HG02610 (cell line): ENCODE data around the gene FZD10.

Experiments used
- ATAC-seq: cut with Tn5 transposase; IDR thresholded peaks from one replicate; pipeline ENCODE4 v1.9.1; 2021; ENCODE audit warnings: mild to moderate bottlenecking, moderate library complexity; ENCODE audit not compliant: unreplicated experiment

The FZD10 gene, protein sequence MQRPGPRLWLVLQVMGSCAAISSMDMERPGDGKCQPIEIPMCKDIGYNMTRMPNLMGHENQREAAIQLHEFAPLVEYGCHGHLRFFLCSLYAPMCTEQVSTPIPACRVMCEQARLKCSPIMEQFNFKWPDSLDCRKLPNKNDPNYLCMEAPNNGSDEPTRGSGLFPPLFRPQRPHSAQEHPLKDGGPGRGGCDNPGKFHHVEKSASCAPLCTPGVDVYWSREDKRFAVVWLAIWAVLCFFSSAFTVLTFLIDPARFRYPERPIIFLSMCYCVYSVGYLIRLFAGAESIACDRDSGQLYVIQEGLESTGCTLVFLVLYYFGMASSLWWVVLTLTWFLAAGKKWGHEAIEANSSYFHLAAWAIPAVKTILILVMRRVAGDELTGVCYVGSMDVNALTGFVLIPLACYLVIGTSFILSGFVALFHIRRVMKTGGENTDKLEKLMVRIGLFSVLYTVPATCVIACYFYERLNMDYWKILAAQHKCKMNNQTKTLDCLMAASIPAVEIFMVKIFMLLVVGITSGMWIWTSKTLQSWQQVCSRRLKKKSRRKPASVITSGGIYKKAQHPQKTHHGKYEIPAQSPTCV

DNA sequence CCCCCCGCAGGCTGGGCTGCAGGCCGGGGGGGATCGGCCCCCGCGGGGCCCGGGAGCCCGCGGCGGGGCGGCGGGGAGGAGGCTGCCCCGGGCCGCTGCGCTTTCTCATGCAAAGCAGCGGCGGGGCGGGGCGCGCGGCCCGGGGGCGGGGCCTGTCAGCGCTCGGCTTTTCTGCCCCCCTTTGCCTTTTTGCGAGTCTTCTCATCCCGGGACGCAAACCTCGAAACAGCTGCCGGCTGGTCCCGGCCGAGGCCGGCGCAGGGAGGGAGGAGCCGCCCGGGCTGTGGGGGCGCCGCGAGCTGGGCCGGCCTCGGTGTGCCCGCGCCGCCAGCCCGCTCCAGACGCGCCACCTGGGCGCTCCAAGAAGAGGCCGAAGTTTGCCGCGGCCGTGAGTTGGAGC, at the start of gene FZD10:
FZD10 (plus strand) TSS at position 198 of the 400 bp plus-strand sequence. CDS start 479 bp downstream, outside the sequence.
- ATAC-seq = no peak

DNA sequence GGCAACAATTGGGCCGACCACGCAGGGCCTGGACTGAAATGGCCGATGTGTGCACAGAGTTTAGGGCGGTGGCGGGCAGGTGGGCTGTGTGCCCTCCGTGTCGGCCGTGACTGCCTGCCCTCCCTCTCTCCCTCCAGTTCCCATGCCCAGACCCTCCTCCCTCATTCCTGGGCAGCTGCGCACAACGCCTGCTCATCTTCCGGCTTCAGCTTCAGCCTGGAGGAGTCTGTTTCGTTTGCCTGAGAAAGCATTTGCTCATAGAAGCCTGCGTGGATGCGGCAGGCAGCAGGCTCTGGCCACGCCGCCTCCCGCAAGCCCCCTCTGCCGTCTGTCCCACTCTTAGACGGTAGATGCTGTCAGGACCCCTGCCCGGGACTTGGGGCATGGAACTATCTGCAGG, 47.3 kb upstream of the FZD10 start:
- ATAC-seq = no peak

DNA sequence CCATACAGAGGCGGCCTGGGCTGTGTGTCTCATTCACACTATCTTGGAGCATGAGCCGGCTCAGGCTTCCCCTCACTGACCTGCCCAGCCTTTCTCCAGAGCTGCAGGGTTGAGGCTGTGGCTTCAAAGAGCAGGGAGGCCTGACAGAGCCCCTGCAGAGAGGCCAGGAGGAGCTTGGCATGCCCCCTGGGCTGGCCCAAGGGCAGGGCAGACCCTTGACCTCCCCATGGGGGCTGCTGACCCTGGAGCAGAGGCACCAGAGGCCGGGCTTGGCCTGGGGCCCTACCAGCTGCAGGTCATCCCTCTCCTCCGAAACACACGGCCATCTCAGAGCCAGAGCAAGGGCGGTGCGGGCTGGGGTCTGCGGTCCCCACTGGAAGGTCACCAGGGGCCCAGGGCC, 46.6 kb upstream of the FZD10 start:
- no peak for ATAC-seq

DNA sequence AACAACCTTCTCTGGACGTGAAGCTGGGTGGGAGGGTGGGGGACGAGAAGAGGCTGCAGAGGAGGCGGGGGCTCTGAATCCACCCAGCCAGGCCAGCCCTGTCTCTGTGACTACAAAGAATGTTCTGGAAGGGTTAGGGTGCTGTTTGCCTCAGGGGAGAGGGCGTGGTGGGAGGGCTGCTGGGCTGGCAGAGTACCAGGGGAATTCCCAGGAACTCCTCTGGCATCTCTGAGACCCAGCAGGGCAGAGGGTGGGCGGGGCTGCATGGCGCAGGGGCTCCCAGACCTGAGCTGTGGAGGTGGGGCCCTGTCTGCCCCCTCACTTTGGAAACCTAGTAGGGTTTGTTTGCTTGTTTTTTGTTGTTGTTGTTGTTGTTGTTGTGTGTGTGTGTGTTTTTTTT, 45.5 kb upstream of the FZD10 start:
- ATAC-seq = no peak

DNA sequence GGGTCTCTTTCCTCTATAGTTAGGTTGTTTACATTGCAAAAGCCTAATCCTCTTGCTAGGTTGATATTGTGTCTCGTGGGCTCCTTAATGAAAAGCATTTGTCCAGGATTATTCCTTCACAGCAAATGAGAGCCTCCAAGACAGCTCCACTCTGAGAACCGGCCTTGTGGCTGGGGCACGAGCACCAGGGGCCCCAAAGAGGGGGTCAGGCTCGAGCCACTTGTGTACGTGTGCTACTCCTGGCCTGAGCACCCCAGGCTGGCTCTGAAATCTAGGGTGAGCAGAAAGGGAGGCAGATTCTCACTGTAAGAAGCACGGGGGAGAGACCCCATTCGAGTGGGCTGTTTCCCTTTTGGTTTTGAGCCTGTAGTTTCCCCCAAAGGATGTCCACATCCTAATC, 45.0 kb upstream of the FZD10 start:
- no peak for ATAC-seq

DNA sequence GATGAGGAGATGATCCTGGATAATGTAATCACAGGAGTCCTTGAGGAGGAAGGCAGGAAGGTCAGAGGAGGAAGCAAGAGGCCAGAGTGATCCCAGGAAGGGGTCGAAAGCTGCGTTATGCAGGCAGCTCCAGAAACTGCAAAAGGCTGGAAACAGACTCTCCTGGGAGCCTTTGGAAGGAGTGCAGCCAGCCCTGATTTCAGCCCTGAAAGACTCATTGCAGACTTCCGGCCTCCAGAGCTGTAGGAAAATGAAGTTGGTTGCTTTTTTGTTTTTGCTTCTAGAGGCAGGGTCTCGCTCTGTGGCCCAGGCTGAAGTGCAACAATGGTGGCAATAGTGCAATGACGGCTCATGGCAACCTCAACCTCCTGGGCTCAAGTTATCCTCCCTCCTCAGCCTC, 44.6 kb upstream of the FZD10 start:
- ATAC-seq = no peak

DNA sequence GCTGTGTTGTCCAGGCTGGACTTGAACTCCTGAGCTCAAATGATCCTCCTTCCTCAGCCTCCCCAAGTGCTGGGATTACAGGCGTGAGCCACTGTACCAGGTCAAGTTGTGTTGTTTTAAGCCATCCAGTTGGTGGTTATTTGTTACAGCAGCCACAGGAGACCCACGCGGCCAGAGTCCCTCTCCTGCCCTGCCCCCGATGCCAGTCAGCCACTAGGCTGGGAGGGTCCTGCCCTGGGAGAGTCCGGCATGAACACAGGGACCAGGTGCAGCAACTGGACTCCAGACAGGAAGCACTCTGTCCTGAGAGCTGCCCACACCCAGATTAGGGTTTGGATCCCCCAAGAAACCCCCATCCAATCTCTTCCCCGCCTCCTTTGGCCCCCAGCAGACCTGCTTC, 44.1 kb upstream of the FZD10 start:
- no peak for ATAC-seq

DNA sequence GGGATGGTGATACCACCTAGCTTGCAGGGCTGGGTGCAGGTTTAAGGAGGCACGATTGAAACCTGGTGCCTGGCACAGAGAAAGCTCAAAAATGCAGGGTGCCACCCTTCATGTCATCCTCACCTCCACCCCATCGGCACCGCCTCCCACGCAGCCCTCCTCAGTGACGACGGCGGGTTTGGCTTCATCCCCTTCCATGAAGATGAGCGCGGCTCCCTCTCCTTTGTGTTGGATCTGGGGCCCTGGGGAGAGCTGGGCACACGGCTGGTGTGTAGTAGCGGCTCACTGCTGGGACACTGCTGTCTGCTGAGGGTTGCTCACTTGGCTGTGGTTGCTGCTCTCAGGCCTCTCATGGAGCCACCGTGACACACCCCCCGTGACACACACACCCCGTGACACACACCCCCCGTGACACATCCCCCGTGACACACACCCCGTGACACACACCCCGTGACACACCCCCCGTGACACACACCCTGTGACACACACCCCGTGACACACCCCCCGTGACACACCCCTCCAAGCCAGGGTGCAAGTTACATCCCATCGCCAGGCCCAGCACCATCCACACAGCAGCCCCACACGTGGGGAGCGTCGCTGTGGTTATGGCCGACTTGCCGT, 42.9 kb upstream of the FZD10 start:
- no peak for ATAC-seq

DNA sequence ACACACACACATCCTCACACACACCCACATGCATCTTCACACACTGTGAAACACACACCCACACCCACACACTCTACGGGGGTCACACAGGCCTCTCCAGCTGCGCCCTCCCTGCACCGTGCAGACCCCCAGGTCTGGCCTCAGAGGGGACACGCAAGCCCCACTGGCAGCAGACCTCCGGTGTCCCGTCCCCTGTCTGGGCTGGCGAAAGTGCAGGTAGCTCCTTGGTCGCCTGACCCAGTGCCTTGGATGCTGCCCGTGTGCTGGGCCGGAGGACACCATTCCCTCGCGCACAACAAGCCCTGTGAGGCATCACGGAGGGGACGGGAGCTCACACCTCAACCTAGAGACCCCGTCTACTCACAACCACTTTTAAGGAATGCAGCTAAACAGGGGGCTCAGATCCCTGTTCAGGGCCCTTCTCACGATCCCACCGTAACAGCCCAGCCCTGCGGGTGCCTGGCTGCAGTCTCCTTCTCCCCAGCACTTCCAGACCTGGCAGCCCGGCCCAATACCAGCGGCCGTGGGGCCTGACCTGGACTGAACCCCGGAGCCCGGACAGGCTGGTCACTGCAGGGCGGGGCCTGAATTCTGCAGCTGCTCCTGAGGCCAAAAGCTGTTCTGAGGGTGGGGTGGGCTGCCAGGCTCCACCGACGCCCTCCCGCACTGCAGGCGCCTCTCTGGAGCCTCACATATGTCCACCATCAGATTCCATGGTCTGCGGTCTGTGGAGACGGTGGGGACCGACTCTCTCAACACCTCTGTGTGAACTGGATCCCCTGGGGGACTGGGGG, 42.1 kb upstream of the FZD10 start:
- no peak for ATAC-seq

DNA sequence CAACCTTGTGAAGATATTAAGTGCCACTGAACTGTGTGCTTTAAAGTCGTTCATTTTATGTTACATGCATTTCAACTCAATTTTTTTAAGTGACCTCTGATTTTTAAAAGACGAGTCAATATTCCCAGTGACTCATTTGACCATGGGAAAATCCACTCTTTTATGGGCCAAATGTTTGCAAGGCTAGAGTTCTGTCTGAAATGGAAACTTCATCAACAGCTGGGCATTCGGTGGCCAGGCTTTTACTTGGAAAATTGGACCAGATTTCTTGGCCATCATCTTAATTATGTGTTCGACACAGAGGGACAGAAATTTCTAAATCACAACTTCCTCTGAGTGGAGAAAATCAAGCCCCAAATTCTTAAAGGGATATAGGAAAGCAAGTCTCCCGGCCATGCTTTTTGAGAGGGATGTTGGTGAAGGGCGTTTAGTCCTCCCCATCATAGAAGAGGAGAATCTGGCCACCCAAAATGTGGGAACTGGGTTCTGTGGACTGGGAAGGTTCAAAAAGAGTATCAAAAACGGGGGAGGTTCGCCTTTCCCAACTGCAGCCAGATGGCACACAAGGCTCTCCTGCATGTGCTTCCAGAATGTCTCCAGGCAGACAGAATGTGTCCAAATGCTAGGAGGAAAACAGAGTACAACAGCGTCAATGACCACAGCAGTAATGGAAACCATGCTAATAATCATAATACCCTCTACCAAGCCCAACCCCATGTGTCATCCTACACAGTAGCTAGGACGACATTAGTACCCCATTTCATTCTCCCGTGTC, 40.9 kb upstream of the FZD10 start:
- no peak for ATAC-seq

DNA sequence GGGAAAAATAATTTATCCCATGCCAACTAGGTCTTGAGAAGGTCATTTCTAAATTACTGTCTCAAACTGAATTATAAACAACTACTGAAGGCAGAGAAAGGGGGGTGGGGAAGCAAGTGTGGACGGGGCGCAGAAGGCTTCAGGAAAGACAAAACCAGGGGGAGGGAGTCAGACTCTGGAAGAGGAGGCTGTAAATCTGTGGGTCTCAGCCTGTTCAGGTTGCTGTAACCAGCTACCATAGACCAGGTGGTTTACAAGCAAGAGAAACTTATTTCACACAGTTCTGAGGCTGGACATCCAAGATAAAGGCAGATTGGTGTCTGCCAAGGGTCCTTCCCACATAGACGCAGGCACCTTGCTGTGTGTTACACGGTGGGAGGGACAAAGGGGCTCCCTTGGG, 39.9 kb upstream of the FZD10 start:
- ATAC-seq = no peak

DNA sequence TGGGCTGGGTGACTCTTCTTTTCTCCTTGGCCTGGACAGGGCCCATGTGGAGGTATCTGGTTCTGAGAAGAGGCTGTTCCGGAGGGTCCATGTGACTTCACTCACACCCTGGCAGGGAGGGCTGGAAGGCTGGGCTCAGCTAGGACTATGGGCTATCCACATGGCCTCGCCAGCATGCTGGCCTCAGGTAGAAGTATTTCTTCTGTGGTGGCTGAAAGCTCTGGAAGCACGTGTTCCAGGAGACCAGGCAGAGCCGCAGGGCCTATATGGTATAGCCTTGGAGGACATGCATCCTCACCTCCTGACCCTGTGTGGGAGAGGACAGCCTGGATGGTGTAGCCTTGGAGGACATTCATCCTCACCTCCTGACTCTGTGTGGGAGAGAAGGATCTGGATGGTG, 38.2 kb upstream of the FZD10 start:
- ATAC-seq = no peak

DNA sequence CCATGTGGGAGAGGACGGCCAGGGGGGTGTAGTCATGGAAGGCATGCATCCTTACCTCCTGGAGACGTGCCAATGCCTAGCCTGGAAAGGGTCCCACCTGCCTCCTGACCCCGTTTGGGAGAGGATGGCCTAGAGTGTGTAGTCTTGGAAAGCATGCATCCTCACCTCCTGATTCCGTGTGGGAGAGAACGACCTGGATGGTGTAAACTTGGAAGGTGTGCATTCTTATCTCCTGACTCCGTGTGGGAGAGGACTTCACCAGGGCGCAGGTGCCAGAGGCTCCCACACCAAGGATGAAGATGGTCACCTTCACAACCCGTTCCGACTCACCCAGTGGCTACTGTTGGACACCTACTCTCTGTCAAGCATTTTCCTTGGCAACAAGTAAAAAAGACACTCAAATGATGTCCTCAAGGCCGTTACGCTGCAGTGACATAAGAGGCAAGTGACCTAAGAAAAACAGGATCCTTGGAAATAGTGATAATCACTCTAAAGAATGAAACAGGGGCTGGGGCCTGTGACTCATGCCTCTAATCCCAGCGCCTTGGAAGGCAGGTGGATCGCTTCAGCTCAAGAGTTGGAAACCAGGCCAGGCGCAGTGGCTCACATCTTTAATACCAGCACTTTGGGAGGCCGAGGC, 37.5 kb upstream of the FZD10 start:
- no peak for ATAC-seq

DNA sequence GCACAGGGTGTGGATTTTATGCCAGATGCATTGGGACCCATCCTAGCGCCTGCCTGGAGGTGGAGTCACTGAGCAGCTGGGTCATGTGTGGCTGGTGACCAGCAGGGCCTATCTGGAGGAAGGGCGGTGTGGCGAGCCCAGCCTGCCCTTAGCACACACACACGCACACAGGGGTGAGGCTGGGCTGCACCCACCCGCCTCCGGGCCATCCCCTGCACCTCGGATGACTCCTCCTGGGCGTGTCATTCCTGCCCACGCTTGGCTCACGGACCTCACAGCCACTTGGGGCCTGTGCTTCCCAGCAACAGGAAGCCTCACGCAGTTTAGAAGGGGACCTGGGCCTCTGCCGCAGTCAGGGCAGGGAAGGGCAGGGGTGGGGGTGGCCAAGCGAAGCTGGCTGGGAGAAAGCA, 36.2 kb upstream of the FZD10 start:
- no peak for ATAC-seq

DNA sequence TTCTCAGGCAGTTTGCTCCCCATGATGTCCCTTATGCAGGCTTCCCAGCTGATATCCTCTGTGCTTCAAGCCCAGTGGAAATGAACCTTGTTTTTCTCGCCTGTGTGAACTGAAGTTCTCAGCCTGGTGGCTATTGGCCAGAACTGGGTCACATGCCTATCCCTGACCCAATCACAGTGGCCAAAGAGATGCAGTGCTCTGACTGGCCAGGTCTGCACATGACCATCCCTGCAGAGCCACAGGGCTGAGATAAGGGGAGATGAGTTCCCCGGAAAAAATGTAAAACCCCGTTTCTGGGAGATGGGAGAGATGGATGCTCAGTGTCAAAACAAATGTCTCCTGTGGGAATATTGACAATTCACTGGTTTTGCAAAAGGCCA, 34.7 kb upstream of the FZD10 start:
- ATAC-seq = no peak

DNA sequence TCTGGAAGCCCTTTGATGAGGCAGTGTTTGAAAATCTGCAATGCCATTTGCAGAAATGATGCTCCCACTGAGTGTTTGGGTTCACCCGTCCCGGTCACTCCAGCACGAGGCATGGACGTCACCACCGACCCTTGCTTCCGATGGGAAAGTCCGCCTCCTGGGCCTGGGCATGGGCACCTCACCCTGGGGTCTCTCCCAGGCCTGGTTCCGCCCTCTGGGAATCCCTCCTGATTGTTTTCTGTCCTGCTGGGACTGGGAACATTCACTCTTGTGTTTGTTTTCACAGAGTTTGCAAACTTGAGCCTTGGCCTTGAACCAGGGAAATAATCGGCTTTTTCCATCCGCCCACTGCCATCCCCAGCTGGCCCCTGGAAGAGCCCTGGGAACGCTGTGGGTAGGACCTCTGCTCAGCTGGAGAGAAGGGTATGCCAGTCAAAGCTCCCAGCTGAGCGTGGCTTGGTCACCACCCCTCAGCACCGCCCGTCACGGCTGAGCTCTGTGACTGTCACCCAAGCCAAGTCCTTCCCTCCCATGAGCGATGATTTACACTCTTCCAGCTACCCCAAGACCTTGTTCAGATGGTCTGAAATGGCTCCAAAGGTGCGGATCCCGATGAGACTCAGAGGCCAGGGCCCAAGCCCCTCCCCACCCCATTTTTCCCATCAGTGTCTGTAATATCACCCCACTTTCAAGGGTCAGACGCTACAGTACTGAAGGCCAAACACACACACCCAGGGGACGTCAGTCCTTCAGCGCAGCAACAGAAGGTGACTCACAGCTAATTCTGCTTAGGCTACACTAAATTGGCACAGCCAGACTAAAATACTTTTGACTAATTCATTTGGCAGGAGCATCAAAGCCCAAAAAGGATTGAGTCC, 34.1 kb upstream of the FZD10 start:
- ATAC-seq = no peak

DNA sequence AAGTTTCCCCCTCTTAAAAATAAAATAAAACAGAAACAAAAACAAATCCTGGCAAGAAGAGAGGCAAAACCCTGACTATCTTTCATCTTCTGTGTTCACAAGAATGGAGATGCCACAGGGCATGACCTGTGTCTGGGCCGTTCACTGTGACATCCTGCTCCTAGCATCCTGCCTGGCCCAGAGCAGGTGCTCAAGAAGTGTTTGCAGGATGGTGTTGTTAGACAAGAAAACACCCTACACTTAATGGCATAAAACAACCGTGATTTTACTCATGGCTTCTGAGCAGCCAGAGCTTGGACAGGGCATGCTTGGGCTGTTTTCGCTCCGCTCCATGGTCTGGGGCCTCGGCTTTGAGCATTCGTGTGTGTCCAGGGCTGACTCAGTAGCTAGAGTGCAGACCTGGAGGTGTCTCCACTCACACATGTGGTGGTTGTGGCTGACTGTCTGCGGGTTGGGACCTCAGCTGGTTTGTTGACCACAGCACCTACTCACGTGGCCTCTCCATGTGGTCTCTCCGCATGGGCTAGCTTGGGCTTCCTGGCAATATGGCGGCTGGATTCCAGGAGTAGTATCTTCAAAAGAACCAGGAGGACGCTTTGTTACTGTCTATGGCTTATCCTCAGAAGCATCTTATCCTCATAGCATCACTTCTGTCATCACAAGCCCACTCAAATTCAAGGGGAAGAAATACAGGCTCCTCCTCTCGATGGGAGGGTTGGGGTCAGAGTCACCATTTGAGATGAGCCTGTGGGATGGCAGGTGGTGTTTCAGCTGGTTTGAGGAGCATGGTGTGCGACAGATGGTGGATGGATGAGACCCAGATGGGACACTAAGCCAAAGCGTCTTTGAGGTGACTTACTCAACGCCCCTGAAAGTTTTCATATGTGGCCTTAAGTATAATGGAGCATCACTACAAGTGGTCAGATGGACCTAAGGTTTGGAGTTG, 33.2 kb upstream of the FZD10 start:
- no peak for ATAC-seq

DNA sequence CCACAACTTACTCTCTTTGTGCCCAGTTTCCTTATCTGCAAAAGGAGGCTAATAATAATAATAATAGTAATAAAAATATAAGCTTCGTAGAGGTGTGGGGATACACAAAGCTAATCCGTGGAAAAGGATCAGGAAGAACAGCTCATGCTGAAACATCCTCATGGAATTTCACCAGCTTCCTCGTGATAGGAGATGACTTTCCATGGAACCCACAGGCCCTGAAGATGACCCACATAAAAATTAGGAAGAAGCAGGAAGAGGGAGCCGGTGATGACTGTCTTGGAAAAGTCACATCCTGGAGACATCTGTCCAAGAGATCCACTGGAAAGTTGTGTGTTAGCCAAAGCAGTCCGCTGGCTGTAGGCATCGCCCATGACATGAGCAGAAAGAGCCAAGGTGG, 31.9 kb upstream of the FZD10 start:
- ATAC-seq = no peak
